HG03103 (cell line): Measurements from ENCODE around the gene FRMD8.

Experiments
- ATAC-seq: cut with Tn5 transposase; IDR thresholded peaks from one replicate; pipeline ENCODE4 v1.9.1; 2021; ENCODE audit warnings: low read depth; ENCODE audit not compliant: unreplicated experiment

The FRMD8 gene

DNA sequence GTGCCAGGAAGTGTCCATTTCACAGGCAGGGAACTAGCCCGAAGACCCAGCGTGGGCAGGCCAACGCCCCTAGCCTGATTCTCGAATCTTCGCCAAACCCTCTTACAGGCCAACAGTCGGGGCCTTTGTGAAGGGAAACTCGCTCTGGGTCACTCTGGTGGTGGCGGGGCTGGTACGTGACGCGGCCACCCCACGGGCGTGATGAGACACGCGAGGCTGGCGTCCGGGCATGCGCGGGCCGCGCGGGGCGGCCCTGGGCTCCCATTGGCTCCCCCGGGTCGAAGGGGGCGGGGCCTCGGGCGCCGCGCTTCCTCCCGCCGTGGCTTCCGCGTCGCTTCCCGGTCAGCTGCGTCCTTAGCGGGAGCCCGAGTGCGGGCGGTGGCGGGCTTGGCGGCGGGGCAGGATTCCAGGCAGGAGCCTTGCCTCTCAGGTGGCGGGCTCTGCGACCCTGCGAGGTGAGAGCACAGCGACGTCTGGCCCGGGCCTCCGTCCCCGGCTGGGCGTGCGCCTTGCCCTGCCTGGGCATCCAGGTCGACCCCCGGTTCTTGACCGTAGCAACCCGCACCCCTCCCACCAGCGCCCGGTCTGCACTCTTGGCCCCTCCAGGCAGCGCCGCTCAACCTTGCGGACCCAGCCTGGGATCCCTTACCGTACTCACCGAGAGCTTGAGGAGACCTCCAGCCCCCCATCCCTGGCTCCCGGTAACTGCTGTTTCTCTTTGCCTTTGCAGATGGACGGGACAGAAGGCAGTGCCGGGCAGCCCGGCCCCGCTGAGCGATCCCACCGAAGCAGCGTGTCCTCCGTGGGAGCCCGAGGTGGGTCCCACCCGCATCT, at the start of gene FRMD8:
Gene FRMD8, plus strand, starts transcription at position 331 of the 834 bp plus-strand sequence. Its CDS starts 400 bp downstream, at position 731.
- ATAC-seq: peak; percentile 42

DNA sequence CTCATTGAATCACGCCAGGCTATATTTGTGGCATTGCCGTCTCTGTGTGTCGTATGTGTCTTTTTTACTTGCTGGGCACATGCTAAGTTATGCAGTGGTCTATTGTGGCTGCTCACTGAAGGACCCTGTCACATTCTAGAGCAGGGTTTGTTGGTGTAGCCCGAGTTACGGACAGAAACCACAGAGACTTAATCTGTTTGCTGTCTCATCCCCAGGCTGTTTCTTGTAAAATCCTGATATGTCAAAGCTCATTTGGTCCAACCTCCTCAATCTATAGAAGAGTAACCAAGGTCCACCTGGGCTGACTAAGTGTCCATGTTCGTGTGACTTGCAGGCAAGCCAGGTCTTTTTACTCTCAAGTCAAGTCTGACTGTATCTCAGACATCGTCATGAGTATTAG, 47.8 kb upstream of the FRMD8 start:
- no peak for ATAC-seq

GRCh38 chr11:65340226-65340625, 46.2 kb upstream of the FRMD8 start:
- ATAC-seq: no peak

DNA sequence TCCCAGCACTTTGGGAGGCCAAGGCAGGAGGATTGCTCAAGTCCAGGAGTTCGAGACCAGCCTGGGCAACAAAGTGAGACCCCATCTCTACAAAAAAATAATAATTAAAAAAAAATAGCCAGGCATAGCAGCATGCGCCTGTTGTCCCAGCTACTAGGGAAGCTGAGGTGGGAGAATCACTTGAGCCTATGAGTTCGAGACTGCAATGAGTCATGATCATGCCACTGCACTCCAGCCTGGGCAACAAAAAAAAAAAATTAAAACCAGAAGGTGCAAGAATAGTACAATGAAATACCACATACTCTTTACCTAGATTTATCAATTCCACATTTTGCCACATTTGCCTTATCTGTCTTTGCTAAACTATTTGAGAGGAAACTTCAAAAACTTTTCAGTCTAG, 44.6 kb upstream of the FRMD8 start:
- no peak for ATAC-seq

GRCh38 chr11:65351511-65351910, 34.9 kb upstream of the FRMD8 start:
- no peak for ATAC-seq

DNA sequence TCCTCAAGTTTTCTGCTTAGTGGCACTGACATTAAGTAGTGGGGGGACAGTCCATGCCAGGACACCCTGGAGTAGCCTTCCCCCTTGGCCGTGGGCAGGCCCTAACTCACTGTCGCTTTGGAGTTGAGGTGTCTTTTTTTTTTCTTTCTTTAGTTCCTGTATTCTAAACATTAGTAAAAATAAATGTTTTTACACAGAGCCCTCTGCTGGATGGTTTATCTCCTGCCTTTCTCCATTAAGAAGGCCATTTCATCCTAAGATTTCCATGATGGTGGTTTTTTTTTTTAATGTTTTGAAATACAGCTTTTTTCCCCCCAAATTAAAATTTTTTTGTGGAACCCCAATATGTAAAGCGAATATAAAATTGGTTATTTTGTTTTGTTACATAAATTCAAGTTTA, 33.7 kb upstream of the FRMD8 start:
- no peak for ATAC-seq

GRCh38 chr11:65353376-65353775, 33.1 kb upstream of the FRMD8 start:
- no peak for ATAC-seq

- no peak for ATAC-seq
Measured at GRCh38 chr11:65353900-65354264, 32.6 kb upstream of the FRMD8 start.

GRCh38 chr11:65354265-65355012, 32.0 kb upstream of the FRMD8 start, which contains the start of gene TIGD3:
Gene TIGD3 (plus strand): TSS chr11:65354751. CDS start chr11:65355809, 1,058 bp downstream.
- peak; percentile 75 for ATAC-seq

- ATAC-seq: peak; percentile 21
Measured at GRCh38 chr11:65355013-65355775, 31.2 kb upstream of the FRMD8 start.

- ATAC-seq: no peak
Measured at GRCh38 chr11:65355776-65356393, 30.6 kb upstream of the FRMD8 start.

DNA sequence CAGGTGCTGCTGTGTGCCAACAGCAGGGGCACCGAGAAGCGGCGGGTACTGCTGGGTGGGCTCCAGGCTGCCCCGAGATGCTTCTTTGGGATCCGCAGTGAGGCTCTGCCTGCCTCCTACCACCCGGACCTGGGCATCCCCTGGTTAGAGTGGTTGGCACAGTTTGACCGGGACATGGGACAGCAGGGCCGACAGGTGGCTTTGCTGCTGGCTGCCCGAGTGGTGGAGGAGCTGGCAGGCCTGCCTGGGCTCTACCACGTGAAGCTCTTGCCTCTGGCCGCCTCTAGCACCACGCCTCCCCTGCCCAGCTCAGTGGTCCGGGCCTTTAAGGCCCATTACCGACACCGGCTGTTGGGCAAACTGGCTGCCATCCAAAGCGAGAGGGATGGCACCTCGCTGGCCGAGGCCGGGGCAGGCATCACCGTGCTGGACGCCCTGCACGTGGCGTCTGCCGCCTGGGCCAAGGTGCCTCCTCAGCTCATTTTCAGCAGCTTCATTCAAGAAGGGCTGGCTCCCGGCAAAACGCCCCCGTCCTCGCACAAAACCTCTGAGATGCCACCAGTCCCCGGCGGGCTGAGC, 30.0 kb upstream of the FRMD8 start:
- no peak for ATAC-seq

GRCh38 chr11:65357856-65358356, 28.5 kb upstream of the FRMD8 start:
- no peak for ATAC-seq

- no peak for ATAC-seq
Measured at GRCh38 chr11:65362320-65362931, 24.0 kb upstream of the FRMD8 start.

DNA sequence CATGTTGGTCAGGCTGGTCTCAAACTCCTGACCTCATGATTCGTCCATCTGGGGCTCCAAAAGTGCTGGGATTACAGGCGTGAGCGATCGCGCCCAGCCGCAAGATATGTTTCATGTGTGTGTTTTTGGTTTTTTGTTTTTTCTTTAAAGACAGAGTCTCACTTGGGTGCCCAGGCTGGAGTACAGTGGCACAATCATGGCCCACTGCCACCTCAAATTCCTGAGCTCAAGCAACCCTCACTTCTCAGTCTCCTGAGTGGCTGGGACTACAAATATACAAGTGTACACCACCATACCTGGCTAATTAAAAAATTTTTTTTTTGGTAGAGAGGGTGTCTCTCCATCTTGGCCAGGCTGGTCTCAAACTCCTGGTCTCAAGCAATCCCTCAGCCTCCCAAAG, 23.5 kb upstream of the FRMD8 start:
- ATAC-seq: no peak

DNA sequence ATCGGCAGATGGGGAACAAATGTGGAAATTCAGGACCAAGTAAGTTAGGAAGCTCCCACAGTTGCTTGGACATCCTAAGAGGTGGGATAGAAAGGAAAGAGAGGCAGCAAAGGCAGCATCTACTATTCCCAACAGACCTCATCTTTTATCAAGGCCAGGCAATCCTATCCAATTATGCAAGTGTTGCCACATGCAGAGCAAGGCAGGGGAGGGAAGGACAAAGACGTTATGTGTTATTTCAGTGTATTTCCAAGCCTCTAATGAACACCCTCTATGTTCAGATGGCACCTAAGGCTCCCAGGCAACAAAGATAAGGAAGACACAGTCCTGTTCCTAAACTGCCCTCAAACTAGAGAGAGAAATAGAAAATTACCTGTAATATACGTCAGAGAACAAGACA, 22.7 kb upstream of the FRMD8 start:
- no peak for ATAC-seq

DNA sequence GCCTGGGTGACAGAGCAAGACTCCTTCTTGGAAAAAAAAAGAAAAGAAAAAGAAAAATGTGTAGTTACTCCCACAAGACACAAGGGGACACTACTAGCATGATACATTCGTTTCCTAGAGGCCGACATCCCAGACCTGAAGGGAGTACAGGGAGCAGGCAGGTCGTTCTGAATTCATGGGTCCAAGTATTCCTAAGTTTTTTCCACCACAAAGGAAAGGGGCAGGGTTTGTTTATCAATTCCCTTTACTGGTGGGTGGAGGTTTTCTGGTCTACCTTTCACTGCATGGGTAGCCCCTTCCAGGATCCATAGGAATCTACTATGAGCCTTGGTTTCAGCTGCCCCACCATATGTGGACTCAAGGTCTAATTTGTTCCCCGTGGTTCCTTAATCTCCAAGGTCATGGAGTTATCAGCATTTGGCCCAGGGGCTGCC, 20.1 kb upstream of the FRMD8 start:
- ATAC-seq: no peak

DNA sequence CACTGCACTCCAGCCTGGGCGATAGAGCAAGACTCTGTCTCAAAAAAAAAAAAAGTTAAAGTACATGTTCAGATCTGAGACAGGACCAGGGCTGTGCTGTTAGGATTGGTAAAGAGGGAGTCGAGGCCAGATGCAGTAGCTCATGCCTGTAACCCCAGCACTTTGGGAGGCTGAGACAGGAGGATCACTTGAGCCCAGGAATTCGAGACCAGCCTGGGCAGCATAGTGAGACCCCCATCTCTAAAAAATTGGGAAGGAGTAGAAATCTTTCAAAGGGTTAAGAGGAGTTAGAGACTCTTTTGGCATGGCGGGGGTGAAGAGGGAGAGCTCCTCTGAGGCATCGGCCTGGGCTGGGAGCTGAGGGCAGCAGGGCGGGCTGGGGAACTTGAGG, 15.8 kb upstream of the FRMD8 start:
- ATAC-seq: no peak

DNA sequence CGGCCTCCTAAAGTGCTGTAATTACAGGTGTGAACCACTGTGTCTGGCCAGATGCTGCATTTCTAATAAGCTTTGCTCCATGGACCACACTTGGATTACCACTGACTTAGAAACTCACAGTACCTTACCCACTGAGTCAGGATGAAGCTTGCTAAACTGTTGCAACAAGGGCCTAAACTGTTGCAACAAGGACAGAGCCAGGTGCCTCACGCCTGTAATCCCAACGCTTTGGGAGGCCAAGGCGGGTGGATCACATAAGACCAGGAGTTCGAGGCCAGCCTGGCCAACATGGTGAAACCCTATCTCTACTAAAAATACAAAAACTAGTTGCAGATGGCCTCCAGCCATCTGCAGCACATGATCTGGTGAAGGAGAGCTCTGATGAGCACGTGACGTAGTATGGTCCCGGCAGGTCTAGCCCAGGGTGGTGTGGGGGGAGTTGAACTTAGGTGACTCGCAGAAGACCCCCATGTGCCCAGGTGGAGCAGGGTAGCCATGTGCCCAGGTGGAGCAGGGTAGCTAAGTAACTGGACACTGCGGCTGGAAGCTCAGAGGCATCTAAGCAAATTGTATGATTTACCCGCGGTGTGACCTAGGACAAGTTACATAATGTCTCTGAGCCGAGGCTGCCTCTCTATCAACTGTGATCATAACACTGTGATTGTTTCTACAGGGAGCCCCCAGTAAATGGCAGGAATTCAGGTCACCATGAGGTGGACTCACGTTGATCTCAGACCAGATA, 12.4 kb upstream of the FRMD8 start:
- ATAC-seq: no peak
